HG02852 (cell line): ENCODE measurements around the gene ZNF234.
A peak's percentile ranks its signal among the peaks of the same experiment; 100 is the strongest.
"Not testable (repeated sequence)": the region's sequence is repeated elsewhere in the genome, so short reads cannot be mapped to it uniquely, and the experiment has no call there.

Source experiments
- ATAC-seq: cut with Tn5 transposase; IDR thresholded peaks from one replicate; pipeline ENCODE4 v1.9.1; 2021; ENCODE audit warnings: mild to moderate bottlenecking, moderate library complexity; ENCODE audit not compliant: unreplicated experiment

ZNF234 gene

DNA sequence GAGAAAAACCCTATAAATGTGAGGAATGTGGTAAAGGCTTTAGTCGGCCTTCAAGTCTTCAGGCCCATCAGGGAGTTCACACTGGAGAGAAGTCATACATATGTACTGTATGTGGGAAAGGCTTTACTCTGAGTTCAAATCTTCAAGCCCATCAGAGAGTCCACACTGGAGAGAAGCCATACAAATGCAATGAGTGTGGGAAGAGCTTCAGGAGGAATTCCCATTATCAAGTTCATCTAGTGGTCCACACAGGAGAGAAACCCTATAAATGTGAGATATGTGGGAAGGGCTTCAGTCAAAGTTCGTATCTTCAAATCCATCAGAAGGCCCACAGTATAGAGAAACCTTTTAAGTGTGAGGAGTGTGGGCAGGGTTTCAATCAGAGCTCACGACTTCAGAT lies 35.2 kb downstream of the ZNF234 start:
- no peak for ATAC-seq

- no peak for ATAC-seq
Measured at GRCh38 chr19:44180968-44181367, 39.6 kb downstream of the ZNF234 start.

GRCh38 chr19:44182145-44182544 lies 40.8 kb downstream of the ZNF234 start:
- no peak for ATAC-seq

DNA sequence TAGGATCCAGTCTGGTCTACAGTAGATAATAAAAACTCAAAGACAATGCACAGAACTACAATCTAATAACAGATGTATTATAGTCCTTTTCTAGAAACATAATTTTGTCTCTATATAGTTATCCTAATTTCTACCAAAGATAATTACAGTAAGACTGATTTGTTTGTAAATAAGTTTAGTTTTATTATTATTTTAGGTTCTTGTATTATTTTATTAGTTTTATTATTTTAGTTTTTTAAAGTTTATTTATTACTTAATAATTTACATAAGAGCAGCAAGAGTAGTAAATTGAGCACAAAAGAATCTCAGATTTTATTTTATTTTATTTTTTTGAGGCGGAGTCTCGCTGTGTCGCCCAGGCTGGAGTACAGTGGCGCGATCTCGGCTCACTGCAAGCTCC lies 48.7 kb downstream of the ZNF234 start:
- no peak for ATAC-seq

DNA sequence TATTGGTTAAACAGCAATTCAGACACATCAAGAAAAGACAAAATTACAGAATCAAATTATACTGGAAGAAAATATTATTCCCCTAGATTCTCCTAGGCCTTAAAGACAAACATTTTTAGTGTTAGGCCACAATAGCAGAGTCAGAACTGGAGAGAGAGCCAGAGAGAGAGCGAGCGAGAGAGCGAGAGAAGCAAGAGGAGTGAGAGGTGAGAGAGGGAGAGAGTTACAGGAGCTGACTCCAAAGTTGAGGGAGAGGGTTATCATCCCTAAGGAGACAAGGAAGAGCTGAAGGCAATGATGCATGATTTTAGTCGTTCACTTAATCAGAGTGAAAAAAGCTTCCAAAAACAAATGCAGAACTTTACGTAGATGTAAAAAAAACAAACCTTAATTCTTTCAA lies 50.8 kb downstream of the ZNF234 start:
- ATAC-seq, result no peak

DNA sequence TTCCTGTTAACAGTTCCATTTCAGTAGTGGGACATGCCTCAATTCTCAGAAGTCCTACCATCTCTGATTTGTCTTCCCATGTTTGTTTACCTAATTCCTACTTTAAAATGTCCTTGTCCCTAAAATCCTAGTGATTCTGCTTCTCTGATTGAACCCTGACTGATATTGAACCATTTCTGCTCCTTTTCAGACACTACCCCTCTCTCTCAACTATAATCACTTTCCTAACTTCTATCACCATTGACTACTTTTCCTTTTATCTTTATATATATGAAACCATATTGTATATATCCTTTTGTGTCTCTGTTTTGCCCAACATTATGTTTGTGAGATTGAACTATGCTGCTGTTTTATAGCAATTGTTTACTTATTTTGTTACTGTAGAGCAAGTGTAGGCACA lies 55.4 kb downstream of the ZNF234 start:
- ATAC-seq, result no peak

DNA sequence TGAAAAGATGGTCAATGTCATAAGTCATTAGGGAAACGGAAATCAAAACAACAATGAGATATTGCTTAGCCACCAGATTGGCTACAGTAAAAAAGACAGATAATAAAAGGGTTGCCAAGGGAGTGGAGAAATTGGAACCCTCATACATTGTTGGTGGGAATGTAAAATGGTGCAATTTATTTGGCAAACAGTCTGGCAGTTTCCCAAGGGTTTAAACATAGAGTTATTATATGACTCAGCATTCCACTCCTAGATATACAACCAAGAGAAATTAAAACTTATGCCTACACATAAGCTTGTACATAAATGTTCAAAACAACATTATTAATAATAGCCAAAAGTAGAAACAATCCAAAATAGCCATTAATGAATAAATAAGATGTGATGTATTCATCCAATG lies 61.1 kb downstream of the ZNF234 start:
- no peak for ATAC-seq

- ATAC-seq, result no peak
Measured at GRCh38 chr19:44202974-44203373, 61.6 kb downstream of the ZNF234 start.

DNA sequence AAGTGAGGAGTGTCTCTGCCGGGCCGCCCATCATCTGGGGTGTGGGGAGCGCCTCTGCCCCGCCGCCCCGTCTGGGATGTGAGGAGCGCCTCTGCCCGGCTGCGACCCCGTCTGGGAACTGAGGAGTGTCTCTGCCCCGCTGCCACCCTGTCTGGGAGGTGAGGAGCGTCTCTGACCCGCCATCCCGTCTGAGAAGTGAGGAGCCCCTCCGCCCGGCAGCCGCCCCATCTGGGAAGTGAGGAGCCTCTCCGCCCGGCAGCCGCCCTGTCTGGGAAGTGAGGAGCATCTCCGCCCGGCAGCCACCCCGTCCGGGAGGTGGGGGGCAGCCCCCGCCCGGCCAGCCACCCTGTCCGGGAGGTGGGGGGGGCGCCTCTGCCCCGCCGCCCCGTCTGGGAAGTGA lies 62.5 kb downstream of the ZNF234 start:
- ATAC-seq, result not testable (repeated sequence)

- ATAC-seq, result no peak
Measured at GRCh38 chr19:44204772-44205171, 63.4 kb downstream of the ZNF234 start.

- ATAC-seq, result peak; percentile 75
Measured at GRCh38 chr19:44207126-44207803, 65.9 kb downstream of the ZNF234 start.
